Body of pancreas (tissue), 4 donors: ENCODE measurements around the gene BRME1. TPM values are rescaled to one million over a fixed set of nuclear protein-coding genes. Genes with fewer than 3 reads are reported as not detected.

Experiments
- ATAC-seq: fragments of 150-250 bp; one replicate; pipeline ENCODE4 v1.9.1; 2016
- DNase-seq, 4 donors: peaks; one replicate each; pipeline ENCODE4 v3.0.0-alpha.2; 2019
- H3K27ac ChIP-seq, 4 donors: fragments of 200-600 bp; sonication (generic); 1 replicate in 3 of 4; 2 replicates in 1 of 4; pipeline versions ENCODE4 v1.5.1 to v1.6.1; 2016 to 2019; ENCODE audit warnings: mild to moderate bottlenecking in 1 of 4, mixed read lengths in 1 of 4, moderate library complexity in 1 of 4
- H3K27me3 ChIP-seq, 2 donors: fragments of 200-600 bp; sonication (generic); one replicate each; pipeline ENCODE4 v1.6.0; 2016; ENCODE audit warnings: mild to moderate bottlenecking in 1 of 2
- H3K36me3 ChIP-seq, 2 donors: fragments of 200-600 bp; sonication (generic); replicated peaks in 1 of 2; 2 replicates each; pipeline ENCODE4 v1.5.1; 2016; ENCODE audit warnings: low read depth in 2 of 2; ENCODE audit not compliant: insufficient read depth in 1 of 2
- H3K4me1 ChIP-seq: fragments of 200-600 bp; sonication (generic); one replicate; pipeline ENCODE4 v1.6.0; 2016
- H3K4me3 ChIP-seq, 2 donors: fragments of 200-600 bp; sonication (generic); 1 replicate in 1 of 2; 2 replicates in 1 of 2; pipeline ENCODE4 v1.5.1; 2016 to 2019
- H3K9me3 ChIP-seq, 3 donors: fragments of 200-600 bp; sonication (generic); 1 replicate in 2 of 3; 2 replicates in 1 of 3; pipeline ENCODE4 v1.5.1; 2016
- POLR2A ChIP-seq, 3 donors: fragments of 450-650 bp; IDR thresholded peaks; one replicate each; pipeline ENCODE4 v1.6.1; 2016; ENCODE audit warnings: antibody characterized with exemption in 3 of 3, mild to moderate bottlenecking in 2 of 3
- WGBS, 2 donors: methylation state at CpG; one replicate each; pipeline ENCODE4 v1.1.5; 2017; 5-methylcytosine and 5-hydroxymethylcytosine counted together
- intact Hi-C: fragments of 100-400 bp; cut with DNase I; formaldehyde crosslinking; loops from one replicate; pipeline ENCODE4 v1.15.1; 2023
- total RNA-seq, 2 donors: library from RNA; depleted of rRNA; stranded (reverse); fragments of >200 nt; gene quantifications; one replicate each; pipeline ENCODE4 v1.1.0, GENCODE V29; 2016
- TF ChIP-seq, protein P1 (sequence below), 7 experiments: fragments of 450-650 bp in 4 of 7; fragments of 200-600 bp in 3 of 7; sonication (generic) in 3 of 7; IDR thresholded peaks; one replicate each; pipeline ENCODE4 v1.5.1; 2016 to 2019; ENCODE audit warnings: antibody characterized with exemption in 7 of 7

Gene BRME1
- total RNA-seq, 2 donors from 2014 or later, result 3.0 to 4.9 TPM

DNA sequence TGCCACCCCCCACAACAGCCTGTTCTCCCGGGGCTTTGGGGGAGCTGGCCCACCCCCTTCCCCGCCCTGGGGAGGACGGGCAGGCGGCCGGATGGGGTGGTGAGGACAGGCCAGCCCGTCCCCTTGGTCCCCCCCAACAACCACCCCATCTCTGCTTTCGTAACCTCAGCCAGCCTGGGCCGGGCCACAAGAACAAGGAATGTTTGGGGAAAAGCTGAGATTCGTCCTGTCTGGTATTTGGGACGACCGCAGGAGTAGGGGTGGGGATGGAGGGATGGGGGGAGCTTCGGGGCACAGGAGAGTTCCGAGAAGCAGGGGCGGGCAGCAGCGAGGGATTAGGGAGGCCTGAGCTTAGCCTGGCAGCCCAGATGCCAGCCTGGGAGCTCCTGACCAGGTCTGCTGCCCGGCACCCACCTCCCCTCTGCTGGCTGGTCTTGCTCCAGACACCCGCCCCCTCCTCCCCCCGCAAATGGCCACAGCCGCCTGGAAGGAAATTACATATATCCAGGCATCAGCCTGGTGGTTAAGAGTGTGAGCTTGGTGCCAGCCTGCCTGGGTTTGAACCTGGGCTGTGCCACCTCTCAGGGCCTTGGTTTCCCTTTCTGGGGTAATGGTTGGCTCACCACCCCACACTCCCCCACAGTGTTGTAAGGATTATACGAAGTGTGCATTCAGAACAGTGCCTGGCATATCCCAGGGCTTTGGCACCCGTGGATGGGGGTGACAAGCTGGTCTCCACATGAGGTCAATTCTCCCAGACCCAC lies 32.6 kb upstream of the BRME1 start, which contains the start of gene PODNL1:
Gene PODNL1 (minus strand): TSS at position 117 of the 764 bp plus-strand sequence. CDS start 236 bp downstream, outside the sequence.
- WGBS, 2 donors, result 34 to 37% methylated on average over 12 to 20 of the region's 21 CpGs
- no peak for DNase-seq
- Histone ChIP-seq H3K4me1 (no peaks in the 10 kb centered on the region), H3K9me3 (no peaks in the 10 kb centered on the region), H3K27me3 (no peaks in the 10 kb centered on the region), H3K36me3 (no peaks in the 10 kb centered on the region), H3K4me3 (no peak within 1 kb of the TSS), H3K27ac (no peak within 1 kb of the TSS)
- intact Hi-C loops, result no loop called here
- TF ChIP-seq, protein P1, sequence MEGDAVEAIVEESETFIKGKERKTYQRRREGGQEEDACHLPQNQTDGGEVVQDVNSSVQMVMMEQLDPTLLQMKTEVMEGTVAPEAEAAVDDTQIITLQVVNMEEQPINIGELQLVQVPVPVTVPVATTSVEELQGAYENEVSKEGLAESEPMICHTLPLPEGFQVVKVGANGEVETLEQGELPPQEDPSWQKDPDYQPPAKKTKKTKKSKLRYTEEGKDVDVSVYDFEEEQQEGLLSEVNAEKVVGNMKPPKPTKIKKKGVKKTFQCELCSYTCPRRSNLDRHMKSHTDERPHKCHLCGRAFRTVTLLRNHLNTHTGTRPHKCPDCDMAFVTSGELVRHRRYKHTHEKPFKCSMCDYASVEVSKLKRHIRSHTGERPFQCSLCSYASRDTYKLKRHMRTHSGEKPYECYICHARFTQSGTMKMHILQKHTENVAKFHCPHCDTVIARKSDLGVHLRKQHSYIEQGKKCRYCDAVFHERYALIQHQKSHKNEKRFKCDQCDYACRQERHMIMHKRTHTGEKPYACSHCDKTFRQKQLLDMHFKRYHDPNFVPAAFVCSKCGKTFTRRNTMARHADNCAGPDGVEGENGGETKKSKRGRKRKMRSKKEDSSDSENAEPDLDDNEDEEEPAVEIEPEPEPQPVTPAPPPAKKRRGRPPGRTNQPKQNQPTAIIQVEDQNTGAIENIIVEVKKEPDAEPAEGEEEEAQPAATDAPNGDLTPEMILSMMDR (IDR thresholded peaks at IDR 0.05), result no peak
- TF ChIP-seq POLR2A (IDR thresholded peaks at IDR 0.05), result no peak
- ATAC-seq, result peak; percentile 35

DNA sequence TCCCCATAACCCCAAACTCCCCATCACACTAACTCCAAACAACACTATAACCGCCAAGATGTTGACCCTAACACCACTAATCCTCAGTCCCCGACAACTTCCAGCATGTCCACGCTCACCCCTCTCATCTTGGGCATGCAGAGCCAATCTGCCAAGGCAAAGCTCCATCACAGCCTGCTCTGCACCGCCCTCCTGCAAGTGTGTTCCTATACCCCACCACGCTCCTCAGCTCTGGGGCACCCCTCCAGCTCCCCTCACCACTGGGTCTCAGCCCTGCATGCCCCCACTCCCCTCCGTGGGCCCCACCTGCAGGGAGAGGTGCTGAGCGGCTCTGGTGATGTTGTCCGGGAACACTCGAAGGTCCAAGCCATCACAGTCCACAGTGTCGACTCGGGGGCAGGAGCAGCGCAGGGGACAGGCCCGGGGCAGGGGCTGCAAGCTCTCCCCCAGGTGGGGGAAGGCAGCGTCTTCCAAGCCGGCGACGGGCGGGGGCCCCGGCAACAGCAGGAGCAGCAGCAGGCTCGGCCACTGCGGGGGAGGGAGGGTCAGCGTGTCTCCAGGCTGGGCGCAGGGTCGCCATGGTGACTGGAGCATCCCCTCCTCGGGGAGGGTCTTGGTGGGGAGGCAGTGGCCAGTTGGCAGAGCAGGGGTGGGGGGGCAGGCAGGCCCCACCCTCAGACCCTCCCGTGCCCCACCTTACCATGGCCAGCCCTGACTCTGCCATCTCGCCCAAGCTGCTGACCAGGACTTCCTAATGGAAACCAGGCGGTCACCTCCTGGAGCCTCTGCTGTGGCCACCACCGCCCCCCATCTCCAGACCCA lies 31.8 kb upstream of the BRME1 start:
- no peak overlapping the region for H3K4me3 ChIP-seq
- H3K27me3 ChIP-seq, result no peaks in the 10 kb centered on the region
- no peak for DNase-seq

DNA sequence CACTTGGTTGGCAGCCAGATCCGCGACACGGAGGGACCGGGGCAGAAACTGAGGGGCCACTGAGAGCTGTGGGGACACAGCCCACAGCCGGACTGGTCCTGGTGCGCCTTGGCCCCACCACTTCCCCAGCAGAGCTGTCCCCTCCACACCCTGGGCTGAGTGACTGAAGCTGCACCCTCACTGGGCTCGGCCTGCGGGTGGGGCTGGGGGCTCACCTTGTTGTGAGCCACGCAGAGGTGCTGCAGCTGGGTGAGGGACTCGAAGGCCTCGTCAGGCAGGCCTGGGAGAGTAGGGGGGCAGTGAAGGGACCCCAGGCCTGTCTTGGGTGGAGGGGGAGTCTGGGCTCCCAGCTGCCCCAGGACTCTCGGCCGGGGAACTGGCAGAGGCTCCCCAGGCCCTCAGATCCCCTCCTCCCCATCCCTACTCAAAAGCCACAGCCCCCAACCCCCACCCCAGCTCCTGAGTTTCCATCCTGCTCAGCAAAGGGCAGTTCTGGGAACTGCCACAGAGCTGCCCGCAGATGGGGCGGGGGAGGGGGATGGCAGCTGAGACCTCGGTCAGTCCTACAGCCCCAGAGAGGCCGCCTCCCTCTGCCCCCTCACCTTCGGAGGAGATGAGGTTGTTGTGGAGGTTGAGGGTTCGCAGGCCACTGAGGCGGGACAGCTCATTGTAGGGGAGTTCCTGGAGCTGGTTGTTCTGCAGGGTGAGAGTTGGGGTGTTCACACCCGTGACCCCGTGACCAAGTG lies 30.0 kb upstream of the BRME1 start:
- ATAC-seq (no peak), DNase-seq (no peak)
- intact Hi-C loops, result no loop called here
- Histone ChIP-seq H3K36me3 (no peaks in the 10 kb centered on the region), H3K4me1 (no peaks in the 10 kb centered on the region), H3K9me3 (no peaks in the 10 kb centered on the region), H3K4me3 (no peak overlapping the region), H3K27ac (no peak overlapping the region), H3K27me3 (no peaks in the 10 kb centered on the region)
- no peak for TF ChIP-seq POLR2A (IDR thresholded peaks at IDR 0.05)
- TF ChIP-seq, protein P1 (IDR thresholded peaks at IDR 0.05), result no peak
- WGBS, 2 donors, result 52 to 59% methylated on average over 4 to 18 of the region's 22 CpGs

More for the DNA sequence above, 31.8 kb upstream of the BRME1 start:
- intact Hi-C loops, result no loop called here
- no peaks in the 10 kb centered on the region for H3K9me3 ChIP-seq
- WGBS, 2 donors, result 17 to 38% methylated on average over 5 to 29 of the region's 29 CpGs
- H3K36me3 ChIP-seq, result no peaks in the 10 kb centered on the region
- TF ChIP-seq, protein P1 (IDR thresholded peaks at IDR 0.05), result no peak
- TF ChIP-seq POLR2A (IDR thresholded peaks at IDR 0.05), result no peak
- no peak for ATAC-seq
- H3K4me1 ChIP-seq, result no peaks in the 10 kb centered on the region
- no peak overlapping the region for H3K27ac ChIP-seq

DNA sequence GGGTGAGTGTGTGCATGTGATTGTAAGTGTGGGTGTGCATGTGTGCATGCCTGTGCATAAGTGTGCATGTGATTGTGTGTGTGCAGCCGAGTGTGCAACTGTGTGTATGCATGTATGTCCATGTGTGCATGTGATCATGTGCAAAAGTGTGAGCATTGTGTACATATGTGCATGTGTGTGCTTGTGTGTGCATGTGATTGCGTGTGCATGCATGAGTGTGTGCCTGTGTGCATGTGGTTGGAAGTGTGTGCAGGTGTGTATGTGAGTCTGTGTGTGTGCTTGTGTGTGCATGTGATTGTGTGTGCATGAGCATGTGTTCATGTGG lies 28.8 kb upstream of the BRME1 start:
- DNase-seq (no peak), ATAC-seq (no peak)
- no peak overlapping the region for H3K4me3 ChIP-seq
- H3K36me3 ChIP-seq, result peaks cover 0 to 3% of the 10 kb centered on the region in 2 donors
- TF ChIP-seq POLR2A (IDR thresholded peaks at IDR 0.05), result no peak
- H3K9me3 ChIP-seq, result no peaks in the 10 kb centered on the region
- no peak overlapping the region for H3K27ac ChIP-seq
- H3K27me3 ChIP-seq, result no peaks in the 10 kb centered on the region
- H3K4me1 ChIP-seq, result no peaks in the 10 kb centered on the region
- 75 to 78% methylated on average over 2 of the region's 2 CpGs for WGBS, 2 donors
- intact Hi-C loops, result no loop called here

DNA sequence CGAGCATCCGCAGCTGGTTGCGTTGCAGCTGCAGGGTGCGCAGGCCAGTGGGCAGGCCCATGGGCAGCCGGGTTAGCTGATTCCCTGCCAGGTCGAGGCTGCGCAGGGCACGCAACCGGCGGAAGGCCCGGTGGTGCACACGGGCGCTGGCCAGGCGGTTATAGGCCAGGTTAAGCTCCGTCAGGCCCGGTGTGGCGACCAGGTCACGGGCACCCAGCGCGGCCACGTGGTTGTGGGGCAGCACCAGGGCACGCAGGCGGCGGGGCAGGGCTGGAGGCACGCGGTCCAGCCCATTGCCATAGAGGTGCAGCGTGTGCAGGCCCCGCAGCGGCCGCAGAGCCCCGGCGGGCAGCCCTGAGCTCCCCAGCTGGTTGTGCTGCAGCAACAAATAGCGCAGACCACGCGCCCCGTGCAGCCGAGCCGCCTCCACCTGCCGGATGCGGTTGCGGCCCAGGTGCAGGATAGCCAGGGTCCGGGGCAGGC lies 27.0 kb upstream of the BRME1 start:
- H3K4me1 ChIP-seq, result no peaks in the 10 kb centered on the region
- H3K27me3 ChIP-seq, result no peaks in the 10 kb centered on the region
- DNase-seq (no peak), ATAC-seq (no peak)
- H3K9me3 ChIP-seq, result no peaks in the 10 kb centered on the region
- H3K36me3 ChIP-seq, result peaks cover 0 to 3% of the 10 kb centered on the region in 2 donors
- no peak overlapping the region for H3K27ac ChIP-seq
- no peak overlapping the region for H3K4me3 ChIP-seq
- intact Hi-C loops, result no loop called here
- TF ChIP-seq, protein P1 (IDR thresholded peaks at IDR 0.05), result no peak
- TF ChIP-seq POLR2A (IDR thresholded peaks at IDR 0.05), result no peak
- WGBS, 2 donors, result 82% methylated on average over 29 of the region's 42 CpGs; no CpG with 5 or more reads in 1 of the 2 donors
